Anterior cingulate cortex (tissue), 58 donors: ENCODE measurements around the gene TMEM198.

Experiments
- DNase-seq, 58 donors: peaks; one replicate each; lab custom pipeline; 2025; lab: John Stamatoyannopoulos, UW

The TMEM198 gene

DNA sequence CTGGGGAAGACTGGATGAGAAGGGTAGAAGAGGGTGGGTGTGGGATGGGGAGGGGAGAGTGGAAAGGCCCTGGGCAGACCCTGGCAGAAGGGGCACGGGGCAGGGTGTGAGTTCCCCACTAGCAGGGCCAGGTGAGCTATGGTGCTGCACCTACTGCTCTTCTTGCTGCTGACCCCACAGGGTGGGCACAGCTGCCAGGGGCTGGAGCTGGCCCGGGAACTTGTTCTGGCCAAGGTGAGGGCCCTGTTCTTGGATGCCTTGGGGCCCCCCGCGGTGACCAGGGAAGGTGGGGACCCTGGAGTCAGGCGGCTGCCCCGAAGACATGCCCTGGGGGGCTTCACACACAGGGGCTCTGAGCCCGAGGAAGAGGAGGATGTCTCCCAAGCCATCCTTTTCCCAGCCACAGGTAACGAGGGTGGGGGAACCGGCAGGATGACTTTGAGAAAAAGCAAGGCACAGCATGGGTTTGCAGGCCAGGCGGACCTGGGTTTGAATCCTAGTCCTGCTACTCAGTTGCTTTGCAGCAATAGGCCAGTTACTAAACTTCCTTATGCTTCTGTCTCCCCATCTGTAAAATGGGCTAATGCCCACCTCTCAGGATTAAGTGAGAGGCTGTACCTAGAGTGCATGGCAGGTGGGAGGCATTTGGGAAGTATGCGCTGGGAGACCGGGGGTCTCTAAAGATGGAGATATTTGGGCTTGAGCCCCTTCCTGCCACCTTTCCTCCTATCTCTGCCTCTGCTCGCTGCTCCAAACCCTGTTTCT, 28.6 kb downstream of the TMEM198 start, which contains the start of gene INHA:
Gene INHA, plus strand, starts transcription at position 74 of the 765 bp plus-strand sequence. Its CDS starts 65 bp downstream, at position 139.
- no peak for DNase-seq

DNA sequence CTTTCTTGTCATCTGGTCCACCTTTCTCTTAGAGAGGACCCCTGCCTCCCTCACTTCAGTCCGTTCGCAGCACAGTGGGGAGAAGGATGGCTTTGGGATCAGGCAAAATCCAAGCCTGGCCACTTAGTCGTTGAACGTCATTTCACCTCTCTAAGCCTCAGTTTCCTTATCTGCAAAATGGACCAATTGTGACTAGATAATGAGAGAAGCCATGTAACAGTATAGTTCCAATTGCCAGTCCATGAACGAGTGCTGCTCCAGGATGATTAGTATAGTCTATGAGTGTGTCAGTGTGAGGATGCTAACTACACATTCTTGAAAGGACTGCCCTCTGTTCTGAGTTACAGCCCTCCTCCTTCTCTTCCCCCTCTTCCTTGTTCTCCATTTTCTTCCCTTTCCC, 29.3 kb downstream of the TMEM198 start:
- no peak for DNase-seq

DNA sequence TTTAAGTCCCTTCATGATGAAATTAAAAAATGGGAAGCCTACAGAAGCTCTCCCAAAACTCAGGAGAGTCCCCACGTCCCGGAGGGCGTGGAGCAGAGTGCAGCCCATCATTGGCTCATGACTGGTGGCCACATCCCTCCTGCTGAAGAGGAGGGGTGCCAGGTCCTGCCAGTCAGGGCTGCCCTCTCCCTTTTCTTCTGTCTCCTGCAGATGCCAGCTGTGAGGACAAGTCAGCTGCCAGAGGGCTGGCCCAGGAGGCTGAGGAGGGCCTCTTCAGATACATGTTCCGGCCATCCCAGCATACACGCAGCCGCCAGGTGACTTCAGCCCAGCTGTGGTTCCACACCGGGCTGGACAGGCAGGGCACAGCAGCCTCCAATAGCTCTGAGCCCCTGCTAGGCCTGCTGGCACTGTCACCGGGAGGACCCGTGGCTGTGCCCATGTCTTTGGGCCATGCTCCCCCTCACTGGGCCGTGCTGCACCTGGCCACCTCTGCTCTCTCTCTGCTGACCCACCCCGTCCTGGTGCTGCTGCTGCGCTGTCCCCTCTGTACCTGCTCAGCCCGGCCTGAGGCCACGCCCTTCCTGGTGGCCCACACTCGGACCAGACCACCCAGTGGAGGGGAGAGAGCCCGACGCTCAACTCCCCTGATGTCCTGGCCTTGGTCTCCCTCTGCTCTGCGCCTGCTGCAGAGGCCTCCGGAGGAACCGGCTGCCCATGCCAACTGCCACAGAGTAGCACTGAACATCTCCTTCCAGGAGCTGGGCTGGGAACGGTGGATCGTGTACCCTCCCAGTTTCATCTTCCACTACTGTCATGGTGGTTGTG, 30.9 kb downstream of the TMEM198 start:
- DNase-seq: no peak

DNA sequence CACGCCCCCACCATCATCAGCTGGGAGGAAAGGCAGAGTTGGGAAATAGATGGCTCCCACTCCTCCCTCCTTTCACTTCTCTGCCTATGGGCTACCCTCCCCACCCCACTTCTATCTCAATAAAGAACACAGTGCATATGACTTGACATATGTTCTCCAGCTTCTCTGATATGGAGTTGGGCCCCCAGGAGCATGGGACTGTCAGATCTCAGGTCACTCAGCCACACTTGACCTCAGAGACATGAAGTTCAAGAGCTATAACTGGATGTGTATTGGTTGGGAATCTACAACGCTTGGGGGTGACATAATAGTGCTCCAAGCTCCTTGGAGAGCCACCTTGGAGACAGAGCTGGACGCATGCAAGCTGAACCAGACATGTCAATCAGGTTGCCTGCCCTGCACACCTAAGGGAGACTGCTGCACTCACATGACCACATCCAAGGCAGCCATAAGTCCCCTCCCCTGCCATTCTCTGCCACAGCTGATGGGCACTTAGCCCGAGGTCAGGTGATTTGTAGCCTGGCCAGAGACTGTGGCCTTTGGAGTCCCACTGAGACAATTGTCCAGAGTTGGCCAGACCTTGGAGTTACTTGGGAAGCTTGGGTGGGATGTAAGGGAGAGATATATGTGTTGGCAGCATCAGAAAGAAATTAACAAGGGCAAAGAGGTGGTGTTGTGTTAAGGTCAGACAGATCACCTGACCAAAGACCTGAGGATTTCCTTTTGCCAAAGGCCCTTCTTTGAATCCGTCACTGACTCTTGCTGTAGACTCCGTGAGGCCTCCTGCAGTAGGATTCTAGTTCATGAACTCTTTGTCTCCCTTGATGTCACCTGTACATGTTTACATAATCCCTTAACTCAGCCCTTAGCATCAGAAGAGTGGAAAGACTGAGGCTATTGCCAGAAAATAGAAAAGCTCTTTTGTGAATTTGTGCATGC, 32.0 kb downstream of the TMEM198 start:
- no peak for DNase-seq

GRCh38 chr2:219576505-219577388, 32.9 kb downstream of the TMEM198 start:
- peak in 12 of 58 donors; percentile 2 to 43 (median 18) for DNase-seq

DNA sequence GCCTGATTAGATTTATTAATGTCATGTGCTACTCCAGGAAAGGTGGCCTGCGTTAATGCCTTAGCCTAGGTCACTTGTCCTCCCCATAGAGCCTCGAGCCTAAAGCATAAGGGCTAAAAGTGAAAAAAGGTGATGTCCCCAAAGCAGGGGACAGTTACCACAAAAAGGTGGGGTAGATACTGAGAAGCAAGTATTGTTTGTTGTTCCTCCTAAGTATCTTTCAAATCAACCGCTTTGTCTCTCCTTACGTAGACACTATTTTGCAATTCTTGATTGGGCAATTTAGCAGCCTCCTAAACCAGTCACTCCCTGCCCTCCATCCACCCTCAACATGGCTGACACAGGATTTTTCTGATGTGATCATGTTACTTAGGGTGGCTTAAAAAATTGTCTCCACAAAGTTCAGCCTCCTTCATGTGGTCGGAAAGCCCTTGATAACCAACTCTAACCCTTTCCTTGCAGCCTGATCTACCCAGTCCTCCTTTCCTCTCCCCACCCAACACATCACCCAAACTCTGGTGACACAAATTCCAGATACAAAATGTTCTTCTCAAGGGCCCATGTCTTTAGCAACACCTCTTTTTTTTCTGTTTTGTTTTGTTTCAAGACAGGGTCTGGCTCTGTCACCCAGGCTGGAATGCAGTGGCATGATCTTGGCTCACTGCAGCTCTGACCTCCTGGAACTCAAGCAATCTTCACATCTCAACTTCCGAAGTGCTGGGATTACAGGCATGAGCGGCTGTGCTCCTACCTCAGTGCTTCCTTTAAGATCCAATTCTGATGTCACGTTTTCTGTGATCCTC, 35.2 kb downstream of the TMEM198 start:
- DNase-seq: no peak

- no peak for DNase-seq
Observed at GRCh38 chr2:219581346-219581745, 37.5 kb downstream of the TMEM198 start.

- DNase-seq: no peak
Observed at GRCh38 chr2:219591091-219591490, 47.3 kb downstream of the TMEM198 start.

DNA sequence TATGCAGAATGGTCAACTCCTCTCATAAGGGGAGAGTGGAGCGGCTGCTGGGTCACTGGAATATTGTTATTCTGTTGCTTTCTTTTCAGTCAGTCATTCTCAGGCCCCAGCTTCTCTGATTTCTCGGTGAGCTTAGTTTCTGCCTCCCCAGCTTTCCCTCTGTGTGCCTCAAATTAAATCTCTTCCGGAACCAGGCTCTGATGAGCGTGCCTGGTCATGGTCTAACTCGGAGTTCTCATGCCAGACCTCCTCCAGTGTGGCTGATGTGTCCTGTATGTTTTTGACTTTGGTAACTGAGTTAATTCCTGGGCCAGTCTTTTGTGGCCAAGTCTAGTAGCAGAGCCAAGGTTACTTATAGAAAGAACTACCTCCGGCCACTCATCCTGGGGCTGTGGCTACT, 48.9 kb downstream of the TMEM198 start:
- DNase-seq: no peak

GRCh38 chr2:219593154-219593553, 49.3 kb downstream of the TMEM198 start:
- no peak for DNase-seq

DNA sequence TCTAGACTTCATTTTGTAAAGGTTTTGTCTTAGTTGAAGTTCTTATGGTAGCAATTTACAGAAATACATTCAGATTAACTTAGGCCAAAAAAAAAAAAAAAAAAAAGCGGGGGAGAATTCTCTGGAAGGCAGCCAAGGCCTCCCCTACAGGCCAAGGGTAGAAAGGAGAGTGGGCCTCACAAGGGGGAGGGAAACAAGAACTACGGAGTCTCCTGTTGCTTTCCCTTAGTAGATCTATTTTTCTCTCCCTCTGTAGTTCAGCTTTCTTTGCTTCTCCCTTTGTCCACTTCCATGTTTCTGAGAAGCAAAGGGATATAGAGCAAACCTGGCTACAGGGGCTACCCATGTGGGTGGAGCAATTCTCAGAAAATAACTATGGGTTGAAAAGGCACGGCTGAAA, 51.4 kb downstream of the TMEM198 start:
- no peak for DNase-seq

- DNase-seq: peak in 4 of 58 donors; percentile 10 to 64 (median 46)
Observed at GRCh38 chr2:219596954-219597551, 53.2 kb downstream of the TMEM198 start.

DNA sequence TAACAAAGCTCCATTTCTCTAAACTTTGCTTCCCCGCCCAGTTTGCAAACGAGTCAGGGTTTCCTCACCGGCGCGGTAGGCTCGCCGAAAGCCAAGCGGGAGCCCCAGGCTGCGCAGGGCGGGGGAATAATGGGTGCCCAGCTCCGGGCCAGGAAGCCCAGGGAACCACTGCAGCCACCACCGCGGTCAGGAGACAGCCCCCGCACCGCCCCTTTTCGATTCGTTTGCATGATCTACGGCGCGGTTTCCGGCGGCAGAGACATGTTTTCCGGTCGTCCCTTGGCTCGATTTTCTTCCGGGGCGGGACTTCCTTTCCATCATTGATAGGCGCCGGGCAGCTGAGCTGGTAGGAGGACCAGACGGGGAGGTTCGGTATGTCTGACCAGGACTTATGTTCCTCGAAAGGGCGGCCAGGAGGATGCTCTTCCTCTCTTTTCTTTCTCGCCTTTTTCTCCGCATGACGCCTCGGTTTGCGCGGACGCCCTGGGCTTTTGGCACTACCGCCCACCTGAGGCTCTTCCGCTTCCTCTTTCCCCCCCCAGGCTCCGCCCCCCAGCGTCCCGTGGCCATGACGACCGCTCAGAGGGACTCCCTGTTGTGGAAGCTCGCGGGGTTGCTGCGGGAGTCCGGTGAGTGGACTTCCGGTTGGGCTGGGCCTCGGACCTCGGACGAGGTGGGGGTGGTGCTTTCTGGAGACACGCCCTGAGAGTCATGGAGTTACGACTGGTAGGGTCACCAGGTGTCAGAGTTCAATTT, 53.9 kb downstream of the TMEM198 start, which contains the start of gene STK11IP:
Gene STK11IP, plus strand, starts transcription at position 306 of the 756 bp plus-strand sequence. Its CDS starts 263 bp downstream, at position 569.
- peak; percentile 70 to 98 (median 94) for DNase-seq

DNA sequence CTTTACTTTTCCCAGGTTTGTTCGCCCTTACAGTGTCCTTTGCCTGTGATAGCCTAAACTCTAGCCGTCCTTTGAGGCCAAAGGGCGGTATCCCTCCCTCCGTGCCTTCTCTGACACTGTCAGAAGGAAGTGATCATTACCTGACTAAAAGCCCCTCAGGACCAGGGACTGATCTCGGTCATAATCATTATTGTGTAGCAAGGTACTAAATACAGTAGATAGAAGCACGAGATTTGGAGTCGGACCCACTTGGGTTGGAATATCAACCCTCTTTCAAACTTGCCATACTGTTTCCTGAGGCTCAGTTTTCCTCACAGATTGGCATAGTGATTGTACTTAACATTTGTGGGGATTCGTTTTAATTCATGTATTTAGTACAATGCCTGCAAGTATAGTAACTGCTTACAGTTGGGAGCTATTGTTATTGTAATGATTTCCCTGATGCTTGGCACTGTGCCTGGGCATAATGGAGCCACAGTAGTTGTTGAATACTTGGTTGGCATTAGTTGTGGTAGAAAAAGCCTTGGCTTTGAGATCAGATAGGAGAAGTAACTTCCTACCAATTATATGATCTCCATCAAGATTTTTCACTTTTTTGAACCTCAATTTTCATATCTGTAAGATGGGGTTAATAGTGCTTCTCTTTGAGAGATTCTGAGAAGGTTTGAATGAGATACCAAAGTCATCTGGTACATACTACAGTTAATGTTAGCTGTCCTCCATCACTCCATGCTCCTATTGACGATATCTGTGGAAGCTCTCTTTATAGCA, 54.7 kb downstream of the TMEM198 start:
- DNase-seq: no peak
